Common myeloid progenitor, CD34-positive (primary cell): ENCODE data around the gene IQGAP3.
A peak's percentile ranks its signal among the peaks of the same experiment; 100 is the strongest.

ENCODE experiments used
- CTCF ChIA-PET: fragments of 350-600 bp; sonication (Branson Sonifier 250); formaldehyde crosslinking; loops from one replicate; lab custom pipeline; 2021; ENCODE audit warnings: antibody characterized with exemption; lab: Charles Lee
- POLR2A ChIA-PET: fragments of 350-600 bp; sonication (Branson Sonifier 250); formaldehyde crosslinking; loops from one replicate; lab custom pipeline; 2021; ENCODE audit warnings: antibody characterized with exemption; lab: Charles Lee
- DNase-seq, 3 donors: peaks; one replicate each; pipeline versions ENCODE4 v3.0.0 to v3.0.0-alpha.2; 2013
- H3K27ac ChIP-seq, 2 experiments: 1 replicate in 1 of 2; 2 replicates in 1 of 2; pipeline ENCODE4 v1.7.0; 2013; ENCODE audit warnings: inconsistent platforms in 2 of 2, low read length in 2 of 2, mild to moderate bottlenecking in 2 of 2, low read depth in 1 of 2, moderate library complexity in 1 of 2; ENCODE audit not compliant: severe bottlenecking in 2 of 2, insufficient read depth in 1 of 2, poor library complexity in 1 of 2
- H3K27me3 ChIP-seq, 5 experiments: replicated peaks in 2 of 5; 1 replicate in 3 of 5; 2 replicates in 2 of 5; pipeline versions ENCODE4 v1.6.1 to v1.7.0; 2013; ENCODE audit warnings: low read length in 4 of 5, mild to moderate bottlenecking in 2 of 5, moderate library complexity in 2 of 5, inconsistent platforms in 1 of 5; ENCODE audit not compliant: insufficient read depth in 5 of 5, control insufficient read depth in 4 of 5
- H3K36me3 ChIP-seq, 4 experiments: 1 replicate in 2 of 4; 2 replicates in 2 of 4; pipeline versions ENCODE4 v1.6.1 to v1.7.0; 2013; ENCODE audit warnings: low read length in 3 of 4, control low read depth in 1 of 4, mild to moderate bottlenecking in 1 of 4; ENCODE audit not compliant: control insufficient read depth in 4 of 4, insufficient read depth in 4 of 4
- H3K4me1 ChIP-seq, 4 experiments: 1 replicate in 3 of 4; 2 replicates in 1 of 4; pipeline versions ENCODE4 v1.6.1 to v1.7.1; 2013; ENCODE audit warnings: low read length in 3 of 4, mild to moderate bottlenecking in 3 of 4, control low read depth in 1 of 4, inconsistent platforms in 1 of 4, moderate library complexity in 1 of 4; ENCODE audit not compliant: control insufficient read depth in 4 of 4, insufficient read depth in 4 of 4; ENCODE audit errors: control extremely low read depth in 1 of 4
- H3K4me3 ChIP-seq, 7 experiments: 1 replicate in 4 of 7; 2 replicates in 3 of 7; pipeline versions ENCODE4 v1.5.1 to v1.7.0; 2013; ENCODE audit warnings: mild to moderate bottlenecking in 7 of 7, low read length in 6 of 7, moderate library complexity in 6 of 7, inconsistent platforms in 2 of 7, low read depth in 2 of 7, control low read depth in 1 of 7; ENCODE audit not compliant: insufficient read depth in 4 of 7, control insufficient read depth in 1 of 7; ENCODE audit errors: extremely low read depth in 1 of 7
- H3K9me3 ChIP-seq, 5 experiments: 1 replicate in 4 of 5; 2 replicates in 1 of 5; pipeline versions ENCODE4 v1.6.1 to v1.7.1; 2013; ENCODE audit warnings: low read length in 4 of 5, mild to moderate bottlenecking in 2 of 5, inconsistent platforms in 1 of 5, low read depth in 1 of 5, moderate library complexity in 1 of 5; ENCODE audit not compliant: control insufficient read depth in 4 of 5, insufficient read depth in 2 of 5; ENCODE audit errors: control extremely low read depth in 1 of 5
- WGBS: methylation state at CpG from one replicate; pipeline ENCODE4 v1.1.5; 2013; ENCODE audit not compliant: insufficient coverage; 5-methylcytosine and 5-hydroxymethylcytosine counted together

IQGAP3 gene

GRCh38 chr1:156496211-156496761 lies 76.1 kb downstream of the IQGAP3 start:
- POLR2A ChIA-PET: no interaction called here
- CTCF ChIA-PET: interaction anchor here (0.9 to 11.7 kb wide), 6 partner anchors 5 to 108 kb away, joined by 3 to 114 read pairs (median 54); partner anchors contain the start of gene MEF2D
- Histone ChIP-seq H3K4me1 (peaks cover 25 to 82% (median 79%) of the 10 kb centered on the region in 4 experiments), H3K4me3 (peak overlapping the region in 3 of 7 experiments; percentile 2 to 32 (median 17)), H3K27me3 (no peaks in the 10 kb centered on the region), H3K27ac (peak overlapping the region in 1 of 2 experiments; percentile 86), H3K36me3 (peaks cover 5 to 44% (median 11%) of the 10 kb centered on the region in 4 experiments), H3K9me3 (no peaks in the 10 kb centered on the region)
- no peak for DNase-seq
- WGBS: 79% methylated on average over 7 of the region's 10 CpGs

GRCh38 chr1:156495401-156496140 lies 76.8 kb downstream of the IQGAP3 start:
- no peaks in the 10 kb centered on the region for H3K27me3 ChIP-seq
- CTCF ChIA-PET: interaction anchor here (0.9 to 11.7 kb wide), 8 partner anchors 5 to 109 kb away, joined by 3 to 114 read pairs (median 4); partner anchors contain the start of gene MEF2D
- no peak for DNase-seq
- H3K4me3 ChIP-seq: no peak overlapping the region
- H3K9me3 ChIP-seq: no peaks in the 10 kb centered on the region
- H3K27ac ChIP-seq: peak overlapping the region in 1 of 2 experiments; percentile 86
- POLR2A ChIA-PET: interaction anchor here (1.4 kb wide), 1 partner anchor 9 kb away, joined by 4 read pairs; no protein-coding TSS in a partner anchor
- peaks cover 25 to 87% (median 86%) of the 10 kb centered on the region in 4 experiments for H3K4me1 ChIP-seq
- 96% methylated on average over 7 of the region's 9 CpGs for WGBS
- H3K36me3 ChIP-seq: peaks cover 5 to 44% (median 12%) of the 10 kb centered on the region in 4 experiments

GRCh38 chr1:156494309-156494895 lies 78.0 kb downstream of the IQGAP3 start:
- POLR2A ChIA-PET: interaction anchor here (1.4 kb wide), 1 partner anchor 10 kb away, joined by 4 read pairs; no protein-coding TSS in a partner anchor
- Histone ChIP-seq H3K4me1 (peaks cover 25 to 98% (median 96%) of the 10 kb centered on the region in 4 experiments), H3K27me3 (no peaks in the 10 kb centered on the region), H3K9me3 (no peaks in the 10 kb centered on the region), H3K36me3 (peaks cover 5 to 44% (median 12%) of the 10 kb centered on the region in 4 experiments), H3K4me3 (peak overlapping the region in 1 of 7 experiments; percentile 14), H3K27ac (peak overlapping the region; percentile 34 to 69)
- CTCF ChIA-PET: interaction anchor here (1.6 to 11.7 kb wide), 3 partner anchors 7 to 13 kb away, joined by 8 to 114 read pairs (median 104); partner anchors contain the start of gene MEF2D
- DNase-seq: no peak
- 83% methylated on average over 2 of the region's 7 CpGs for WGBS

- Histone ChIP-seq H3K4me1 (peaks cover 25 to 99% (median 96%) of the 10 kb centered on the region in 4 experiments), H3K27ac (peak overlapping the region in 1 of 2 experiments; percentile 69), H3K9me3 (no peaks in the 10 kb centered on the region), H3K27me3 (no peaks in the 10 kb centered on the region), H3K36me3 (peaks cover 5 to 44% (median 12%) of the 10 kb centered on the region in 4 experiments), H3K4me3 (peak overlapping the region in 4 of 7 experiments; percentile 5 to 44 (median 20))
- POLR2A ChIA-PET: no interaction called here
- CTCF ChIA-PET: interaction anchor here (11.7 kb wide), 1 partner anchor 7 kb away, joined by 114 read pairs; the partner anchor contains the start of gene MEF2D
- DNase-seq: no peak
These were observed 78.6 kb downstream of the IQGAP3 start for GRCh38 chr1:156493742-156494141.

- Histone ChIP-seq H3K9me3 (no peaks in the 10 kb centered on the region), H3K4me3 (peak overlapping the region in 5 of 7 experiments; percentile 5 to 60 (median 23)), H3K27me3 (no peaks in the 10 kb centered on the region), H3K4me1 (peaks cover 23 to 99% (median 96%) of the 10 kb centered on the region in 4 experiments), H3K36me3 (peaks cover 5 to 46% (median 15%) of the 10 kb centered on the region in 4 experiments), H3K27ac (peak overlapping the region in 1 of 2 experiments; percentile 69)
- 84% methylated on average over 11 of the region's 11 CpGs for WGBS
- no peak for DNase-seq
- ChIA-PET POLR2A (interaction anchor here (3.0 kb wide), 1 partner anchor 8 kb away, joined by 13 read pairs; the partner anchor contains the start of gene MEF2D), CTCF (interaction anchor here (1.7 to 11.7 kb wide), 2 partner anchors 8 to 115 kb away, joined by 4 to 114 read pairs; partner anchors contain the start of gene MEF2D)
These were observed 79.2 kb downstream of the IQGAP3 start for GRCh38 chr1:156493154-156493631.

- ChIA-PET CTCF (interaction anchor here (0.9 to 11.7 kb wide), 5 partner anchors 8 to 116 kb away, joined by 3 to 114 read pairs (median 4); partner anchors contain the start of gene MEF2D), POLR2A (interaction anchor here (1.7 to 3.0 kb wide), 2 partner anchors 8 to 16 kb away, joined by 4 to 13 read pairs; partner anchors contain the start of gene MEF2D)
- Histone ChIP-seq H3K27ac (peak overlapping the region in 1 of 2 experiments; percentile 69), H3K27me3 (no peaks in the 10 kb centered on the region), H3K4me1 (peaks cover 21 to 96% (median 96%) of the 10 kb centered on the region in 4 experiments), H3K36me3 (peaks cover 5 to 50% (median 15%) of the 10 kb centered on the region in 4 experiments), H3K4me3 (peak overlapping the region in 4 of 7 experiments; percentile 5 to 60 (median 32)), H3K9me3 (no peaks in the 10 kb centered on the region)
- WGBS: 7% methylated on average over 3 of the region's 7 CpGs
- peak in 2 of 3 donors; percentile 77 to 82 for DNase-seq
These were observed 79.7 kb downstream of the IQGAP3 start for GRCh38 chr1:156492591-156493080.
